Nephron progenitor cell (in vitro differentiated cells): Measurements from ENCODE around the gene NCAM1.
A peak's percentile ranks its signal among the peaks of the same experiment; 100 is the strongest.

Experiments
- DNase-seq: peaks from one replicate; pipeline ENCODE4 v3.0.0; 2021
- H3K27ac Mint-ChIP-seq: 2 replicates; pipeline ENCODE4 v1.8.0; 2021; ENCODE audit warnings: mild to moderate bottlenecking, moderate library complexity, mixed read lengths
- H3K27me3 Mint-ChIP-seq: 2 replicates; pipeline ENCODE4 v1.8.0; 2021; ENCODE audit warnings: mild to moderate bottlenecking, low read depth, mixed read lengths; ENCODE audit not compliant: poor library complexity
- H3K36me3 Mint-ChIP-seq: 2 replicates; pipeline ENCODE4 v1.8.0; 2021; ENCODE audit warnings: low read depth, mixed read lengths
- H3K4me1 Mint-ChIP-seq: 2 replicates; pipeline ENCODE4 v1.8.0; 2021; ENCODE audit warnings: mixed read lengths
- H3K4me3 Mint-ChIP-seq: 2 replicates; pipeline ENCODE4 v1.8.0; 2021; ENCODE audit warnings: mild to moderate bottlenecking, moderate library complexity, mixed read lengths
- H3K9me3 Mint-ChIP-seq: 2 replicates; pipeline ENCODE4 v1.8.0; 2021; ENCODE audit warnings: mild to moderate bottlenecking, moderate library complexity, mixed read lengths
- CTCF ChIP-seq: fragments of 200-600 bp; sonication (generic); IDR thresholded peaks from 2 replicates; pipeline ENCODE4 v1.5.0; 2021; ENCODE audit warnings: antibody characterized with exemption

Gene NCAM1

GRCh38 chr11:113090716-113091480, 129.7 kb downstream of the NCAM1 start:
- H3K4me3 Mint-ChIP-seq: no peak overlapping the region
- peaks cover 5% of the 10 kb centered on the region for H3K36me3 Mint-ChIP-seq
- DNase-seq: no peak
- H3K27me3 Mint-ChIP-seq: no peaks in the 10 kb centered on the region
- H3K4me1 Mint-ChIP-seq: peaks cover 67% of the 10 kb centered on the region
- no peak for TF ChIP-seq CTCF
- no peaks in the 10 kb centered on the region for H3K9me3 Mint-ChIP-seq
- no peak overlapping the region for H3K27ac Mint-ChIP-seq

GRCh38 chr11:113091481-113091780, 130.2 kb downstream of the NCAM1 start:
- peaks cover 62% of the 10 kb centered on the region for H3K4me1 Mint-ChIP-seq
- DNase-seq: no peak
- H3K9me3 Mint-ChIP-seq: no peaks in the 10 kb centered on the region
- no peak overlapping the region for H3K4me3 Mint-ChIP-seq
- TF ChIP-seq CTCF: no peak
- peaks cover 8% of the 10 kb centered on the region for H3K36me3 Mint-ChIP-seq
- no peaks in the 10 kb centered on the region for H3K27me3 Mint-ChIP-seq
- peak overlapping the region; percentile 20 for H3K27ac Mint-ChIP-seq

GRCh38 chr11:113096648-113097047, 135.4 kb downstream of the NCAM1 start:
- peaks cover 44% of the 10 kb centered on the region for H3K4me1 Mint-ChIP-seq
- no peak for TF ChIP-seq CTCF
- peaks cover 24% of the 10 kb centered on the region for H3K9me3 Mint-ChIP-seq
- peak overlapping the region; percentile 70 for H3K27ac Mint-ChIP-seq
- DNase-seq: no peak
- no peak overlapping the region for H3K4me3 Mint-ChIP-seq
- H3K36me3 Mint-ChIP-seq: peaks cover 33% of the 10 kb centered on the region
- H3K27me3 Mint-ChIP-seq: no peaks in the 10 kb centered on the region

- Mint-ChIP-seq H3K4me3 (no peak overlapping the region), H3K27ac (peak overlapping the region; percentile 73), H3K27me3 (no peaks in the 10 kb centered on the region), H3K4me1 (peaks cover 54% of the 10 kb centered on the region), H3K9me3 (peaks cover 17% of the 10 kb centered on the region), H3K36me3 (peaks cover 15% of the 10 kb centered on the region)
- peak; percentile 19 for DNase-seq
- TF ChIP-seq CTCF: no peak
Observed at GRCh38 chr11:113103932-113104690, 142.9 kb downstream of the NCAM1 start.

GRCh38 chr11:113104691-113105251, 143.6 kb downstream of the NCAM1 start:
- Mint-ChIP-seq H3K4me1 (peaks cover 54% of the 10 kb centered on the region), H3K27me3 (no peaks in the 10 kb centered on the region), H3K36me3 (peaks cover 11% of the 10 kb centered on the region), H3K4me3 (no peak overlapping the region), H3K27ac (peak overlapping the region; percentile 73), H3K9me3 (peaks cover 14% of the 10 kb centered on the region)
- TF ChIP-seq CTCF: no peak
- no peak for DNase-seq
